ENCODE measurements around the gene DRP2.
"Not testable (repeated sequence)": the region's sequence is repeated elsewhere in the genome, so short reads cannot be mapped to it uniquely, and the experiment has no call there.

The DRP2 gene

GRCh38 chrX:101241531-101241930, 21.9 kb downstream of the DRP2 start:
- no peak for DNase-seq (ENCODE audit: low read depth in 2 of 2)

- no peak for DNase-seq (ENCODE audit: low read depth in 2 of 2)
Measured at GRCh38 chrX:101252634-101253033, 33.0 kb downstream of the DRP2 start.

- DNase-seq (ENCODE audit: low read depth in 2 of 2), result no peak
Measured at GRCh38 chrX:101257448-101258258, 38.1 kb downstream of the DRP2 start.

GRCh38 chrX:101258259-101258581, 38.6 kb downstream of the DRP2 start:
- DNase-seq (ENCODE audit: low read depth in 2 of 2), result no peak

GRCh38 chrX:101260435-101260834, 40.8 kb downstream of the DRP2 start:
- no peak for DNase-seq (ENCODE audit: low read depth in 2 of 2)

GRCh38 chrX:101262590-101262989, 43.0 kb downstream of the DRP2 start:
- no peak for DNase-seq (ENCODE audit: low read depth in 2 of 2)

- DNase-seq (ENCODE audit: low read depth in 2 of 2), result no peak
Measured at GRCh38 chrX:101263766-101264165, 44.2 kb downstream of the DRP2 start.

GRCh38 chrX:101265869-101266428, 46.4 kb downstream of the DRP2 start:
- no peak for DNase-seq (ENCODE audit: low read depth in 2 of 2)

- DNase-seq (ENCODE audit: low read depth in 2 of 2), result no peak
Measured at GRCh38 chrX:101274198-101274597, 54.6 kb downstream of the DRP2 start.

- DNase-seq (ENCODE audit: low read depth in 2 of 2), result no peak
Measured at GRCh38 chrX:101276238-101276637, 56.7 kb downstream of the DRP2 start.

GRCh38 chrX:101287402-101287801, 67.8 kb downstream of the DRP2 start:
- DNase-seq (ENCODE audit: low read depth in 2 of 2), result no peak

GRCh38 chrX:101290957-101291603, 71.5 kb downstream of the DRP2 start, which contains the start of gene TAF7L:
Gene TAF7L, minus strand, starts transcription at chrX:101291334. Its CDS starts 3,791 bp downstream, at chrX:101287543.
- no peak for DNase-seq (ENCODE audit: low read depth in 2 of 2)

- not testable (repeated sequence) for DNase-seq (ENCODE audit: low read depth in 2 of 2)
Measured at GRCh38 chrX:101295603-101296002, 76.0 kb downstream of the DRP2 start.

GRCh38 chrX:101303790-101304189, 84.2 kb downstream of the DRP2 start:
- no peak for DNase-seq (ENCODE audit: low read depth in 2 of 2)

All from stimulated activated CD4-positive, alpha-beta T cell treated with anti-CD3 and anti-CD28 coated beads, Interleukin-12 subunit alpha, Interleukin-12 subunit beta, amount 100 ng/mL, for 24 hours (primary cell).